OCI-LY7 (cell line): ENCODE data around the gene NAA16. TPM values are rescaled to one million over a fixed set of nuclear protein-coding genes. Genes with fewer than 3 reads are reported as not detected.
"Not testable (repeated sequence)": the region's sequence is repeated elsewhere in the genome, so short reads cannot be mapped to it uniquely, and the experiment has no call there.

ENCODE experiments used
- BruUV-seq: library from RNA; stranded (reverse); fragments of 400-500 nt; replicated peaks from 2 replicates; lab custom pipeline; 2021; lab: Mats Ljungman, UMichigan
- CTCF ChIA-PET: fragments of 300-600 bp; sonication (Branson Sonifier 250); formaldehyde crosslinking; loops from one replicate; lab custom pipeline; 2022; ENCODE audit warnings: antibody characterized with exemption; ENCODE audit not compliant: unreplicated experiment; lab: Charles Lee
- POLR2A ChIA-PET: fragments of 300-600 bp; sonication (Branson Sonifier 250); formaldehyde crosslinking; loops from one replicate; lab custom pipeline; 2022; ENCODE audit warnings: antibody characterized with exemption; lab: Charles Lee
- DNase-seq: peaks from one replicate; pipeline ENCODE4 v3.0.0-alpha.2; 2015; ENCODE audit warnings: low spot score
- H2AFZ ChIP-seq: fragments of 200-600 bp; sonication (generic), shearing (Covaris generic); 2 replicates; pipeline ENCODE4 v1.6.1; 2014; ENCODE audit warnings: mild to moderate bottlenecking, antibody characterized with exemption, low read length, moderate library complexity
- H3K27ac ChIP-seq: fragments of 200-600 bp; sonication (generic); 2 replicates; pipeline ENCODE4 v1.5.1; 2014; ENCODE audit warnings: mixed run types, low read depth, mild to moderate bottlenecking, moderate library complexity, low read length, inconsistent platforms; ENCODE audit not compliant: poor library complexity, severe bottlenecking
- H3K36me3 ChIP-seq: fragments of 200-600 bp; sonication (generic); 2 replicates; pipeline ENCODE4 v1.6.1; 2014; ENCODE audit warnings: mild to moderate bottlenecking, antibody characterized with exemption, low read length, moderate library complexity, mixed read lengths; ENCODE audit not compliant: insufficient read depth
- H3K4me1 ChIP-seq: fragments of 200-600 bp; sonication (generic); 2 replicates; pipeline ENCODE4 v1.5.1; 2014; ENCODE audit warnings: mild to moderate bottlenecking, low read length; ENCODE audit not compliant: insufficient read depth, poor library complexity, severe bottlenecking
- H3K4me2 ChIP-seq: fragments of 200-600 bp; sonication (generic); 2 replicates; pipeline ENCODE4 v1.6.1; 2014; ENCODE audit warnings: mild to moderate bottlenecking, low read length
- H3K4me3 ChIP-seq: fragments of 200-600 bp; sonication (generic); 2 replicates; pipeline ENCODE4 v1.5.1; 2014; ENCODE audit warnings: mild to moderate bottlenecking, low read depth, low read length; ENCODE audit not compliant: poor library complexity, severe bottlenecking
- H3K79me2 ChIP-seq: fragments of 200-600 bp; sonication (generic); 2 replicates; pipeline ENCODE4 v1.6.1; 2016; ENCODE audit warnings: low read depth, mild to moderate bottlenecking, low read length, moderate library complexity, mixed read lengths; ENCODE audit not compliant: insufficient read depth
- H3K9me2 ChIP-seq: fragments of 200-600 bp; sonication (generic); 2 replicates; pipeline ENCODE4 v1.6.1; 2016; ENCODE audit warnings: mild to moderate bottlenecking, low read length, mixed read lengths; ENCODE audit not compliant: insufficient read depth
- H3K9me3 ChIP-seq: fragments of 200-600 bp; sonication (generic); 2 replicates; pipeline ENCODE4 v1.6.1; 2014; ENCODE audit warnings: mild to moderate bottlenecking, mixed run types, low read length, mixed read lengths
- H4K20me1 ChIP-seq: fragments of 200-600 bp; sonication (generic); 2 replicates; pipeline ENCODE4 v1.6.1; 2014; ENCODE audit warnings: mild to moderate bottlenecking, antibody characterized with exemption, low read length, moderate library complexity, mixed read lengths; ENCODE audit not compliant: insufficient read depth
- EZH2phosphoT487 ChIP-seq: fragments of 200-600 bp; sonication (generic); IDR thresholded peaks from 2 replicates; pipeline ENCODE4 v1.6.1; 2018; ENCODE audit warnings: low read depth, borderline replicate concordance, mild to moderate bottlenecking, mixed run types, antibody characterized with exemption, low read length, moderate library complexity, mixed read lengths
- intact Hi-C: fragments of 100-400 bp; cut with micrococcal nuclease; formaldehyde crosslinking; loops from one replicate; pipeline ENCODE4 v1.10.0; 2022; ENCODE audit not compliant: unreplicated experiment
- total RNA-seq, 2 experiments: library from RNA; depleted of rRNA in 1 of 2; stranded (reverse); fragments of >200 nt in 1 of 2; shearing (Covaris generic) in 1 of 2; gene quantifications; 2 replicates each; pipeline ENCODE4 v1.2.3, GENCODE V29; 2014 to 2022
- TF ChIP-seq, protein P1 (sequence below): fragments of 200-600 bp; sonication (generic); conservative IDR thresholded peaks from 2 replicates; pipeline ENCODE4 v1.5.1; 2014; ENCODE audit warnings: mild to moderate bottlenecking, antibody characterized with exemption, low read length, moderate library complexity, mixed read lengths

Gene NAA16
- total RNA-seq, 2 experiments from 2014 or later: 22.4 to 45.9 TPM

- Histone ChIP-seq H3K79me2 (peaks cover 8% of the 10 kb centered on the region; the same call in 1 of the 2 replicates), H3K4me3 (no peak overlapping the region), H3K4me2 (no peak overlapping the region), H3K9me3 (no peaks in the 10 kb centered on the region), H3K4me1 (peaks cover 10% of the 10 kb centered on the region), H3K36me3 (peaks cover 63% of the 10 kb centered on the region), H2AFZ (no peak overlapping the region), H3K27ac (no peak overlapping the region), H3K9me2 (no peaks in the 10 kb centered on the region), H4K20me1 (no peaks in the 10 kb centered on the region)
- TSS peak; percentile 21 for BruUV-seq
- intact Hi-C loops: no loop called here
- CTCF ChIA-PET: no interaction called here
- DNase-seq: no peak
- POLR2A ChIA-PET: no interaction called here
- no peak for TF ChIP-seq EZH2phosphoT487
- TF ChIP-seq, protein P1, sequence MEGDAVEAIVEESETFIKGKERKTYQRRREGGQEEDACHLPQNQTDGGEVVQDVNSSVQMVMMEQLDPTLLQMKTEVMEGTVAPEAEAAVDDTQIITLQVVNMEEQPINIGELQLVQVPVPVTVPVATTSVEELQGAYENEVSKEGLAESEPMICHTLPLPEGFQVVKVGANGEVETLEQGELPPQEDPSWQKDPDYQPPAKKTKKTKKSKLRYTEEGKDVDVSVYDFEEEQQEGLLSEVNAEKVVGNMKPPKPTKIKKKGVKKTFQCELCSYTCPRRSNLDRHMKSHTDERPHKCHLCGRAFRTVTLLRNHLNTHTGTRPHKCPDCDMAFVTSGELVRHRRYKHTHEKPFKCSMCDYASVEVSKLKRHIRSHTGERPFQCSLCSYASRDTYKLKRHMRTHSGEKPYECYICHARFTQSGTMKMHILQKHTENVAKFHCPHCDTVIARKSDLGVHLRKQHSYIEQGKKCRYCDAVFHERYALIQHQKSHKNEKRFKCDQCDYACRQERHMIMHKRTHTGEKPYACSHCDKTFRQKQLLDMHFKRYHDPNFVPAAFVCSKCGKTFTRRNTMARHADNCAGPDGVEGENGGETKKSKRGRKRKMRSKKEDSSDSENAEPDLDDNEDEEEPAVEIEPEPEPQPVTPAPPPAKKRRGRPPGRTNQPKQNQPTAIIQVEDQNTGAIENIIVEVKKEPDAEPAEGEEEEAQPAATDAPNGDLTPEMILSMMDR: no peak
Observed at GRCh38 chr13:41354416-41354815, 43.3 kb downstream of the NAA16 start.

GRCh38 chr13:41356385-41356648 lies 45.2 kb downstream of the NAA16 start:
- H3K9me2 ChIP-seq, H3K4me2 ChIP-seq, H3K79me2 ChIP-seq, CTCF ChIA-PET, H3K4me1 ChIP-seq, H4K20me1 ChIP-seq, DNase-seq, H3K27ac ChIP-seq, POLR2A ChIA-PET, H3K9me3 ChIP-seq, H3K4me3 ChIP-seq, H2AFZ ChIP-seq, BruUV-seq: not testable (repeated sequence)
- H3K36me3 ChIP-seq: peaks cover 79% of the 10 kb centered on the region
- intact Hi-C loops: loop anchor here (5.0 kb wide), 1 partner anchor 34 kb away; no protein-coding TSS in a partner anchor

GRCh38 chr13:41356786-41357185 lies 45.7 kb downstream of the NAA16 start:
- H3K27ac ChIP-seq: no peak overlapping the region
- intact Hi-C loops: loop anchor here (5.0 kb wide), 1 partner anchor 34 kb away; no protein-coding TSS in a partner anchor
- H3K4me3 ChIP-seq: no peak overlapping the region
- no peak overlapping the region for H3K4me2 ChIP-seq
- POLR2A ChIA-PET: interaction anchor here (0.9 kb wide), 1 partner anchor 10 kb away, joined by 4 read pairs; no protein-coding TSS in a partner anchor
- H3K36me3 ChIP-seq: peaks cover 80% of the 10 kb centered on the region
- peaks cover 8% of the 10 kb centered on the region; the same call in 1 of the 2 replicates for H3K79me2 ChIP-seq
- CTCF ChIA-PET: no interaction called here
- H3K9me3 ChIP-seq: no peaks in the 10 kb centered on the region
- no TSS peak for BruUV-seq
- TF ChIP-seq, protein P1: no peak
- no peak for TF ChIP-seq EZH2phosphoT487
- H2AFZ ChIP-seq: no peak overlapping the region
- no peaks in the 10 kb centered on the region for H4K20me1 ChIP-seq
- DNase-seq: no peak
- peaks cover 10% of the 10 kb centered on the region for H3K4me1 ChIP-seq
- H3K9me2 ChIP-seq: no peaks in the 10 kb centered on the region
